Measurements from ENCODE around the gene GABBR1. TPM values are rescaled to one million over a fixed set of nuclear protein-coding genes. Genes with fewer than 3 reads are reported as not detected.

GABBR1 gene
- total RNA-seq, 2 experiments from 2014 or later, result 6.0 to 8.1 TPM

- Mint-ChIP-seq H3K27me3 (peaks cover 42% of the 10 kb centered on the region), H3K4me3 (no peak overlapping the region), H3K36me3 (peaks cover 1% of the 10 kb centered on the region), H3K4me1 (peaks cover 6% of the 10 kb centered on the region), H3K9me3 (ENCODE audit: low read depth) (peaks cover 2% of the 10 kb centered on the region), H3K27ac (no peak overlapping the region)
- DNase-seq (peak; percentile 28), ATAC-seq (no peak)
- CTCF ChIA-PET, result no interaction called here
Observed at GRCh38 chr6:29521006-29521680, 111.8 kb downstream of the GABBR1 start.

GRCh38 chr6:29520232-29520631 lies 112.8 kb downstream of the GABBR1 start:
- peaks cover 2% of the 10 kb centered on the region for H3K9me3 Mint-ChIP-seq (ENCODE audit: low read depth)
- H3K27me3 Mint-ChIP-seq, result peaks cover 36% of the 10 kb centered on the region
- ATAC-seq (no peak), DNase-seq (no peak)
- H3K27ac Mint-ChIP-seq, result no peak overlapping the region
- peaks cover 11% of the 10 kb centered on the region for H3K4me1 Mint-ChIP-seq
- CTCF ChIA-PET, result no interaction called here
- H3K4me3 Mint-ChIP-seq, result no peak overlapping the region
- H3K36me3 Mint-ChIP-seq, result peaks cover 1% of the 10 kb centered on the region

- no peak overlapping the region for H3K27ac Mint-ChIP-seq
- no peak for ATAC-seq
- H3K27me3 Mint-ChIP-seq, result peaks cover 29% of the 10 kb centered on the region
- CTCF ChIA-PET, result no interaction called here
- H3K4me3 Mint-ChIP-seq, result no peak overlapping the region
- peaks cover 1% of the 10 kb centered on the region for H3K36me3 Mint-ChIP-seq
- H3K9me3 Mint-ChIP-seq (ENCODE audit: low read depth), result peaks cover 2% of the 10 kb centered on the region
- peak; percentile 28 for DNase-seq
- H3K4me1 Mint-ChIP-seq, result peaks cover 16% of the 10 kb centered on the region
Observed at GRCh38 chr6:29519291-29520010, 113.5 kb downstream of the GABBR1 start.

DNA sequence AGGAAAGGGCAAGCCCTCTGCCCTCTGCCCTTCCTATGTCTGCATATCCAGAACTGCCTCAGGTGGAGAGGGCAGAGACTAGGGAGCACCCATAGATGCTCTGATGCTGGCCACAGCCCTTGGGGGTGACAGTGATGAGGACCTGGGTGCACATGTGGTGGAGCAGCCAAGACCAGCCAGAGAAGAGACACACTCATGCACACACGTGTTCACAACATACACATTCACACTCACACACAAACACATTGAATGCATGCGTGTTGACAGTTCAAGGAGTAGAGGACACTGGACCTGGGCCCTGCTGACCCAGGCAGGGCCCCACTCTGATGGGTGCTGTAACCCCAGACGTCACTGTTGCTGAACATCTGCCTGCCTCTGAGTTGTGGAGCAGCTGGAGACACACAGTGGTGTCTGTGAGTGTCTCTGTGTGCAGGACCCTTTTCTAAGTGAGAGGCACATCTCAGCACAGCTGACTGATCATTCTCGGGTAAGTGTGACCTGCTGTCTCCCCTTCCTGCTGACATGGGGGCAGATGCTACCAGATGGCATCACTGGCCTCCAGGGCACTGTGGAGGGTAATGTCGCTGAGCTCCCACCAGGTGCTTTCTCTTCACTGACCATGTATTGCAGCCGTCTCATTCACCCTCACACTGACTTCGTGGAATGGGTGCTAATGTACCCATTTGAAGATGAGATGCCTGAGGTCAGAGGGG lies 115.1 kb downstream of the GABBR1 start:
- no peak for ATAC-seq
- Mint-ChIP-seq H3K27me3 (peaks cover 20% of the 10 kb centered on the region), H3K9me3 (ENCODE audit: low read depth) (peaks cover 2% of the 10 kb centered on the region), H3K36me3 (no peaks in the 10 kb centered on the region), H3K4me3 (no peak overlapping the region), H3K4me1 (peaks cover 16% of the 10 kb centered on the region), H3K27ac (no peak overlapping the region)
- peak; percentile 38 for DNase-seq
- CTCF ChIA-PET, result no interaction called here

- Mint-ChIP-seq H3K4me3 (no peak overlapping the region), H3K36me3 (no peaks in the 10 kb centered on the region), H3K27ac (no peak overlapping the region), H3K4me1 (peaks cover 16% of the 10 kb centered on the region), H3K27me3 (peaks cover 17% of the 10 kb centered on the region), H3K9me3 (ENCODE audit: low read depth) (no peaks in the 10 kb centered on the region)
- CTCF ChIA-PET, result no interaction called here
- ATAC-seq (no peak), DNase-seq (no peak)
Observed at GRCh38 chr6:29517245-29517644, 115.7 kb downstream of the GABBR1 start.

DNA sequence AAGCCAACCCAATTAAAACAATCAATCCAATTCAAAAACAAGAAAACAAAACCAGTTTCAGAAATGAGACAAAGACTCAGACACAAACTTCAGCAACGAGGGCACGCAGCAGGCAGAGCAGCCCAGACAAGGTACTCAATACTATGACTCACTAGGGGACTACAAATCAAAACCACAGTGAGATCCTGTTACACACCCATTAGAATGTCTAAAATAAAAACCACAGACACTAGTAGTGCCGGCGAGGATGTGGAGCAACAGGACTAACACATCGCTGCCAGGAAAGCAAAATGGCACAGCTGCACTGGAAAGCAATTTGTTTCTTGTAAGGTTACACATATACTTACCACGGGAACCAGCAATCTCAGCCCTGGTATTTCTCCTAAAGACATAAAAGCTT lies 116.9 kb downstream of the GABBR1 start:
- H3K27me3 Mint-ChIP-seq, result peaks cover 15% of the 10 kb centered on the region
- peak overlapping the region; percentile 34 for H3K27ac Mint-ChIP-seq
- ATAC-seq (peak; percentile 98), DNase-seq (peak; percentile 56)
- H3K36me3 Mint-ChIP-seq, result no peaks in the 10 kb centered on the region
- CTCF ChIA-PET, result no interaction called here
- H3K9me3 Mint-ChIP-seq (ENCODE audit: low read depth), result no peaks in the 10 kb centered on the region
- H3K4me3 Mint-ChIP-seq, result no peak overlapping the region
- H3K4me1 Mint-ChIP-seq, result peaks cover 16% of the 10 kb centered on the region

DNA sequence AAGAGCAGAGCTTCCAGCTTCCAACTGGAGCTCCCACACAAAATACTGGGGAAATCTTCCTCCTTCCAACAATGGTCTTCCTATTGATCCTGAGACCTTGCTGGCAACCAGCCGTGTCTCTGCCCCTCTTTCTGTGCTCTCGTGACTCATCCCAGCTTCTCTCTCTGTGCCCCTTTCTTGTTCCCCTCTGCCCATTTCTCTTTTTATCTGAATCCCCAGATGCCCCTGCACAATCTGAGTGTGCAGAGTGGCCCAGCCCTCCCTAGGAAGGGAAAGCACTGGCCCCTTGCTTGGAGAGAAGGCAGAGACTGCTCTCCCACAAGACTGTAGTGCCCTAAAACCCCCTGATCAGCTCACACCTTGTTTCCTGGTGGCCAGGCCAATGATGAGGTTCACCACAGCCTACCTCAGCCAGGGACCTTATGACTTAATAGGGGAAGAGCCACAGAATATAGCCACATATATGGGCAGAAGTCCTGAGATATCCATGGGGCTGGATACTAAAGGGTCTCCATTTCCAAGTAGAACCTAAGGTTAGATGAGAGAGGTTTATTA lies 122.2 kb downstream of the GABBR1 start:
- peaks cover 32% of the 10 kb centered on the region for H3K4me1 Mint-ChIP-seq
- CTCF ChIA-PET, result interaction anchor here (0.6 kb wide), 1 partner anchor 106 kb away, joined by 4 read pairs; no protein-coding TSS in a partner anchor
- DNase-seq (peak; percentile 35), ATAC-seq (no peak)
- H3K9me3 Mint-ChIP-seq (ENCODE audit: low read depth), result no peaks in the 10 kb centered on the region
- peaks cover 5% of the 10 kb centered on the region for H3K27me3 Mint-ChIP-seq
- no peak overlapping the region for H3K27ac Mint-ChIP-seq
- no peak overlapping the region for H3K4me3 Mint-ChIP-seq
- H3K36me3 Mint-ChIP-seq, result no peaks in the 10 kb centered on the region

GRCh38 chr6:29510202-29510601 lies 122.8 kb downstream of the GABBR1 start:
- Mint-ChIP-seq H3K36me3 (no peaks in the 10 kb centered on the region), H3K27me3 (peaks cover 5% of the 10 kb centered on the region), H3K4me1 (peaks cover 30% of the 10 kb centered on the region), H3K4me3 (no peak overlapping the region), H3K9me3 (ENCODE audit: low read depth) (no peaks in the 10 kb centered on the region), H3K27ac (no peak overlapping the region)
- CTCF ChIA-PET, result no interaction called here
- ATAC-seq, result no peak
- DNase-seq, result peak; percentile 33

Other genes starting within 250 kb of the GABBR1 start
- gene OR12D2, start 237.6 kb downstream of the GABBR1 start, total RNA-seq, result not detected
- gene OR12D1, start 218.3 kb downstream of the GABBR1 start, total RNA-seq, result not detected
- not detected for gene OR10C1, start 193.9 kb downstream of the GABBR1 start, total RNA-seq
- not detected for gene OR11A1, start 176.1 kb downstream of the GABBR1 start, total RNA-seq
- gene OR2H1, start 176.0 kb downstream of the GABBR1 start, total RNA-seq, result not detected
- gene MAS1L, start 145.2 kb downstream of the GABBR1 start, total RNA-seq, result not detected
- 1 to 10 TPM in 1 of 2 experiments, not detected in 1; 1.6 TPM for gene UBD, start 73.5 kb downstream of the GABBR1 start, total RNA-seq
- gene OR2H2, start 48.1 kb downstream of the GABBR1 start, total RNA-seq, result not detected
- gene MOG, start 23.9 kb upstream of the GABBR1 start, total RNA-seq, result not detected
- gene ZFP57, start 48.0 kb upstream of the GABBR1 start, total RNA-seq, result 10 to 100 TPM; 14.1 to 16.1 TPM
- gene HLA-F, start 90.3 kb upstream of the GABBR1 start, total RNA-seq, result 100 to 1,000 TPM; 300 to 444 TPM
- under 1 TPM; 0.66 to 0.85 TPM for gene HLA-G, start 194.6 kb upstream of the GABBR1 start, total RNA-seq